ENCODE results near the gene TMEM119. TPM values are rescaled to one million over a fixed set of nuclear protein-coding genes. Genes with fewer than 3 reads are reported as not detected.

TMEM119 gene, protein sequence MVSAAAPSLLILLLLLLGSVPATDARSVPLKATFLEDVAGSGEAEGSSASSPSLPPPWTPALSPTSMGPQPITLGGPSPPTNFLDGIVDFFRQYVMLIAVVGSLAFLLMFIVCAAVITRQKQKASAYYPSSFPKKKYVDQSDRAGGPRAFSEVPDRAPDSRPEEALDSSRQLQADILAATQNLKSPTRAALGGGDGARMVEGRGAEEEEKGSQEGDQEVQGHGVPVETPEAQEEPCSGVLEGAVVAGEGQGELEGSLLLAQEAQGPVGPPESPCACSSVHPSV
- not detected in 2 replicates for total RNA-seq (2014; rRNA removed; shearing (Covaris generic))
- not detected in 2 replicates for polyA plus RNA-seq (2014; cell fraction: nucleus; rRNA removed)

GRCh38 chr12:108597559-108598471 is at the start of gene TMEM119:
Gene TMEM119 (minus strand): TSS chr12:108598084. CDS start chr12:108592383, 5,701 bp downstream.
- no peak for DNase-seq (ENCODE audit: extremely low read depth, low read depth)

GRCh38 chr12:108646600-108647579 is 49.0 kb upstream of the TMEM119 start:
- DNase-seq (ENCODE audit: extremely low read depth, low read depth), result no peak

DNA sequence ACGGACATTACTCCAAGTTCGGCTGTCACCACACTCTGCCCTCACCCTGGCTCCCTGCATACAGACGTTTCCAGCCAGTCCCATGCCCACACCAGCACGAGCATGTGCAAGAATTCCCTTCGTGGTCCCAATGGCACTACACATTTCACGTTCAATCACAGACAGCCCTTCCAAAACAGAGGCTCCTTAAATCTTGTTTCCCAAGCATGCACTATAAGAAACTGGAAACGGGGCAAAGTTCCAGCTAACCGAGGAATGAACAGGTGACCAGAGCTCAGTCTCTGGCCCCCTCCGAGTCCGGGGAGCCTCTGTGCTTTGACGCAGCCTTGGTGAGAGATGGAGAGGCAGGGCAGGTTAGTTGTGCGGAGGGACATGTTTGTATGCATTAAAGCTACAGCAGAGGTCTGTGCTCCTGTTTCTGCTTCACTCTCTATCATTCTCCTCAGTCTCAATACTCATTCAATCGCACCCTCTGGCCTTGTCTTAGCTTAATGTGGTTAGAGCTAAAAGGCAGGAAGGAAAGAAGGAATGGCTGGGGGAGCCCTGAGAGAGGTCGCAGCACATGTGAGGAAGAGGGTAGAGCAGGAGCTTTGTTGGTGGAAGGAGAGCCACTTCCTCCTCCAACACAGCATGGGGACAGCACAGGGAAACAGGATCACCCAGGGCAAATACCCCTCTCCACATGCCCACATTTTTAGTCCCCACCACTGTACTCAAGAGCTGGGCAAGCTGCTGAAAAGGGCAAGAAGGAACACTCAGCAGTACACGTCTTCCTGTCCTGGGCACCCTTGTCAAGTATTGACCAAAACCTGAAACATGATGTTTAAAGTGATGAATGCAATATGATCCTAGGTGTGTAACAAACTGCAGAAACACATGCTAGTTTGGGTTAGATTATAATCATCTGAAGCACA is 48.1 kb upstream of the TMEM119 start:
- no peak for DNase-seq (ENCODE audit: extremely low read depth, low read depth)

GRCh38 chr12:108644811-108645120 is 46.9 kb upstream of the TMEM119 start:
- DNase-seq (ENCODE audit: extremely low read depth, low read depth), result no peak

DNA sequence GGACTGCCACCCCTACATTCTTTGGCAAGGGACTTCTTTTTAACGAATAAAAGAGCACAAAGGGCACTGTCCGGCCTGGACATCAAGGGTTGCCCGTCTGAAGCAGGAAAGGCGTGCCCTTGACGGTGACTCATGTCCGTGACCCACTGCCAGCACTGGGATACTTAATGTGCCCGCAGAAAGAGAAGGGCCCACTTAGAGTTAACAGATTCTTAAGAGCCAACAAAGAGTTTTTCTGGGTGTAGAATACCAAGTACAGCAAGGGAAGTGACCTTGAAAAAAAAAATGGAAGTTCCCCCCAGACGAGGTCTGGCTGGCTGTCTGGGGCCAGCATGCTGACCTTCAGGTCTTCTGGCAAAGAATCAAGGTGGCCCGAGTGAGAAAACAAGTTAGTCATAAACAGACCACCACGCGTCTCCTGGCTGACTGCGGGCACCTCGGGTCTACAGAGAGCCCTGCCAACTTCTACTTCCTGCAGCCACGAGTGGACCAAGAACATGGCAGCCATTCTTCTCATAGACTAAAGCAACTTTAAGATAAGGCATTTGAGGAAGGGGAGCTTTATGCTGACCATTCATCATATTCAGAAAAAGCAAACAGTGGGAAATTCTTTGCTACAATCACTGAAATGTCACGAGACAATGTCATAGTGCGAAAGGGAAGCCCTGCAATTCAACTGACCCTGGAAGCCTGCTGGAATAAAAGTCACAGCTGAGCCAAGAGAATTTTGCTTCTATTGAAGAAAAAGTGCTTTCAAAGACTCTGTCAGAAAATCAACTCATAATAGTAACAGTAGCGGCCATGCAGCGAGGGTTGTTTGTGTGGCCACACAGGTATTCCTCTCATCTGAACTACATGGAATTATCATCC is 46.3 kb upstream of the TMEM119 start:
- DNase-seq (ENCODE audit: extremely low read depth, low read depth), result peak; percentile 40

DNA sequence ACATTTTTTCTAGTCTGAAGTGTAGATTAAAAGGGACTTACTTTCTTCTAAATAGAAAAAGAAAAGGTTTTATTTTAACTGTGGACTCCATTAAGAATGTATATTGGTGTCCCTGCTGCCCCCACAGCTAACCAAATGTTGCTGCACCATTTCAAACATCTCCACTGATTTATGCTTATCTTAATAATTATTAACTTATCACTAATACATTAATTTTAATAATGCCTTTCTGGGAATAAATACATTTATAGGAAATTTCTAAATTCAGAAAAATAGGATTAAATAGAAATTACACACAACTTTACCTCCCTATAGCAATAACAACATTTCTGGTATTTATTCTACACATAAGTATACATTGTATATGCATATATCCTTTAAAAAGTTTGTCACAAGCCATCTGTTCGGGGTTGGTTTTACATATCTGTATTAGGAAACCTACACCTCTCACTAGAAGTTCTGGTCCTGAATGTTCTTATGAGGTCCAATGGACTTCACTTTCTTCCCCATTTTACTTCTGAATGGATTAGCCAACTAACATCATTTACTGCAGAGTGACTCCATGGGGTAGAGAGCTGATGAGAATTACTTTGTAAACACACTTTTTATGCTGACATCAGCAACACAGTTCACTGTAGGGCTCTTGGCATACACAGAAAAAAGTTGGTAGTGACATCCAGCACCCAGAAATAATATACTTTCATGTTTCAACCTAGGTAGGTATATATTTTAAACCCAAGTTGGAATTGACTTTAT is 45.2 kb upstream of the TMEM119 start:
- no peak for DNase-seq (ENCODE audit: extremely low read depth, low read depth)

DNA sequence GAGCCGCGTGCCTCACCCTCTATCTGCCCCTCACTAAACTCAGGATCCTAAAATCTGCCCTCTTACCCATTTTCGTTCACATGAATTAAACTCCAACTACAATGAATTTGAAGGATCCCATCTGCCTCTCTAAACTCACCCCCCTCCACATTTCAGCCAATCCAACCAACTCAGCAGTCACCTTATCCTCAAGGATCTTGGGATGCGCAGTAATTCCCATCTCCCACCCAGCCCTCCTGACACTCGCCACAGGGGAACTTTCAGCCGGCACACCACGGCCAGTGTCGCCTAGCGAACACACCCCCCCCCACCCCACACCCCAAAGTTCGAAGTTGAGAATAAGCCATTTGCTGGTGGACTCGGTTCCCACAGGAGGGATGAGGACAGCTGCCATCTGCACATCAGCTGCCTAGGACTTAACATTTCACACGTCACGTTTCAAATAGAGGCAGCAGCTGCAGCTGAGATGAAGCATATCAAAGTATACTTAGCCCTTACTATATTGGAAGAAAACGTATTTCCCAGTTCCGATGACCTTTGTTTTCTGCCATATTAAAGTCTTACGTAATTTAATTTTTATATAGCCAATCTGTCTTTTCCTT is 44.5 kb upstream of the TMEM119 start:
- DNase-seq (ENCODE audit: extremely low read depth, low read depth), result no peak

DNA sequence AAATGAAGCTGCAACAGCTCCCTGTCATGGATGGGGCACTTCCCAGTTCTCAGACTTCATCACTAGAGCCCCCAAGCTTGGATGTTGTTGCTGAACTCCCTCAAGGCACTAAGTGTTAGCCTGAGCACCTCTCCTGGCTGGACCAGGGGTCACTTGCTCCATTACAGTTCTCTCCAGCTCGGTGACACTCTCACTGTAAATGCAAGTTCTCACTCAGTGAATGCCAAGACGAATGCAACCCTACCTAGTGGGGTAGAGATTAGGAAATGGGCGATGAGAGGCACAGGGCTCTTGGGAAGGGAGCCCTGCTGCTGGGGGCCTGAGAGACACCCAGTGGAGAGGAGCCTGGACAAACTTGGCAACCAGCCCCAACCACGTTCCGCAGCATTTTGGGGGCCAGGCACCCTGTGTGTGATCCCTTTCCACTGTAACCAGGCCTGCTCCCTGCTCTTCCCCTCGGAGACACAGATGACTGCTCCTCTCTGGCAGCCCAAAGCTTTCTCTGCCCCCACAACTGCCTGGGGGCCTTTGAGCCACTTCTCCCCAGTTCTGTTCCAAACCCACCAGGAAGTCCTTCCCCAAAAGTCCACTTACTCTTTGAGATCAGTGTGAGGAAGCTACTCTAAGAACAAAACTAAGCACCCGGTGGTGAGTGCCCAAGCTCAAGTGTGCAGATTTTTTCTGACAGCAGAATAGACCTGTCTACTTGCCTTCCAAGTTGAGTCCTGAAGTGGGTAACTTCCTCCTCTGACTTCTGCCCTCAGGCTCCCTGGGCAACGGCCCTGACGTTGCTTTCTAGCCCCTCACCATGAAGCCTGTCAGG is 43.8 kb upstream of the TMEM119 start:
- no peak for DNase-seq (ENCODE audit: extremely low read depth, low read depth)

GRCh38 chr12:108640802-108641445 is 43.0 kb upstream of the TMEM119 start:
- no peak for DNase-seq (ENCODE audit: extremely low read depth, low read depth)

DNA sequence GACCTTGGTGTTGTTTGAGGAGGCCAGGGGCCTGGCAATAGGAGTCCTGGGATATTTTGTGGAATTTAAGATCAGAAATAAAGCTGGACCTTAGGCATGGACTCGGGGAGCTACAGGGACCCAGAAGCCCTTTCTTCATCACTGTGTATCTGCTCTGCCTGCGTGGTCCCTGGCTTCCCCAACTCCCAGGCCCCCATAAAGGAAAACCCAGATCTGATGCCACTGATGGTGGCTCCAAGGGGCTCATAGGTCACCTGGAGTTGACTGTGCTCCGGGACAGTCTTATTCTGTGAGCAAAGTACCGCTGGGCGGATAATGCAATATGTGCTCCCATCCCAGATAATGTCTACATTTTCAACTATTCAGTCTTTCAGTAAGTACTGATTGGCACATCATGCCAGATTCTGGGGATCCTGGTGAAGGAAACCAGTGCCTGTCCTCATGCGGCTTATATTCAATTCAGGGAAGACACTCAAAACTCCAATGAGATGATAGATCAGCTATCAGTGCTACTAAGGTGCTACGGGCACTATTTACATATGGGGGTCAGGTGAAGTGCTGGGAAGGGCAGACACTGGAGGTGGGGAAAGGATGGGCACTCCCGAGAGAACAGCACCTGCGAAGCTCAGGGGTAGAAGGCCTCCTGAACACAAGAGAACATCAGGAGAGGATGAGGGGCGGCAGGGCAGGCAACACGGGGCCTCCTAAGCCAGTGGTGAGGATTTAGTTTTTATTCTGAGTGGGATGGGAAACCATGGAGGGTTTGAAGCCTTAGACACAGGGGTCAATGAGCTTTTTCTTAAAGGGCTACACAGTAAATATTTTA is 41.3 kb upstream of the TMEM119 start:
- DNase-seq (ENCODE audit: extremely low read depth, low read depth), result no peak

DNA sequence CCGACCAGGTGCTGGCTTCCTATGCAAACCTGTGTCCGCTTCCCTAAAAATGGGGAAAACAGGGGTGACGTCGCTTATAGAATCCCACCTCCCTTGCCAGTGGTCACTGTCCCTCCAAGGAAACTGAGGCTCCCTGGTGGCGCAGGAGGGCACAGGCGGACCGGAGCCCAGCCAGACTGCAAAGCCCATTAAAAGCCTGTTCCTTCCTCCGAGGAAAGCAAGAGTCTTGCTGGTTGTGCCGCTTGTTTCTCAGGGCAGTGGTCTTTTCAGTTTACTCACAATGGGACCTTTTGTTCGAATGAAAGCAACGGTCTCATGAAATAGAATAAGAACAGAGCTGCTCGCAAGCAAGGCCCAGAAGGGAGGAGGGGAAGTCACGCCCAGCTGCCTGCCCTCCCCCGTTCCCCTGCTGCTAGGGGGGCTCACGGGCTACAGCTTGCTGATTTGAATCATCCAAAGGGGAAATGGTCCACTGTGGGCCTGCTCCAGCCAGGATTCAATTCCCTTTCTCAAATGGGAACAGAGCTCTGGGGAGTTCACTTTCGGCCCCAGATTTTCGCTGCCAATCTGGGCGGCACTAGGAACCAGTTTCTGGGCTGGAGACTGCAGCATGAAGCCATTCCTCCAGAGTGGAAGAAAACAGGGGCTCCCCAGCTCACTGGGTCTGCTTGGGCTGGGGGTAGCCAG is 40.4 kb upstream of the TMEM119 start:
- no peak for DNase-seq (ENCODE audit: extremely low read depth, low read depth)

DNA sequence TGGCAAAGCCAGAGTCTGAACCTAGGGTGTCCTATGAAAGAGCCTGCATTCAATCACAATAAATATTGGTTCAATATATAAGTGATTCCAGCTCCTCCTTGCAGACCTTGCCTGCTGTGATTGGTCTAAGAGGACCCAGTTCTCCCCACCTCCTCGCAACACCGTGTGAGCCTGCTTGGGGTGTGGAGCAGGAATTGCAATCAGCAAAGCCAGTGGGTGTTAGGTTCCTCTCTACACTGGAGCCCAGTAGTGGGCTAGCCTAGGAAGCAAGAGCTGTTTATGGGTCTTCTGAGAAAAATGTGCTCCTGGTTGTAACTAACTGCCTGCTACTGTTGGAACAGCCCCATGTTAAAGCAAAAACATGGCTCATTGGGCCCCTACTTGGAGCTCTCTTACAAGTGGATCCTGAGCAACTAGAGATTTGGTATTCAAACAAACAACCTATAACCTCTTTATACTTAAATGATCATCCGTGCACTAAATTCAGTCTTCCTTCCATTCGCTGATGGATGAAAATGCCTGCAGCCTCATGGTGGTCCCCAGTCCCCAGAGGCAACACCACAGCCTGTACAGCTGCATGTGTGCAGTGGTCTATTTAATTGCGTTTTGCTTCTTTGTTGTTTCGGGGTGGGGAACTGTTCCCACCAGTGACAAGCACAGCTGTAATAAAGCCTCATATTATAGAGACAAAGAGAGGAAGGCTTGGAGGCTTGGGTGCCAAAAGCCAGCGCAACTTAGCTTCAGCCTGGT is 39.5 kb upstream of the TMEM119 start:
- DNase-seq (ENCODE audit: extremely low read depth, low read depth), result no peak

GRCh38 chr12:108635997-108636808 is 38.3 kb upstream of the TMEM119 start:
- DNase-seq (ENCODE audit: extremely low read depth, low read depth), result no peak

Measured in NCI-H460 (cell line).